Measurements from ENCODE around the gene DNAJC1. TPM values are rescaled to one million over a fixed set of nuclear protein-coding genes. Genes with fewer than 3 reads are reported as not detected.

Gene DNAJC1
- total and polyA plus RNA-seq, 10 of the 15 experiments (the other 5 are each of a cell fraction or from before 2014, with no cell fraction given), result 2.5 to 39.3 (median 20.4) TPM

DNA sequence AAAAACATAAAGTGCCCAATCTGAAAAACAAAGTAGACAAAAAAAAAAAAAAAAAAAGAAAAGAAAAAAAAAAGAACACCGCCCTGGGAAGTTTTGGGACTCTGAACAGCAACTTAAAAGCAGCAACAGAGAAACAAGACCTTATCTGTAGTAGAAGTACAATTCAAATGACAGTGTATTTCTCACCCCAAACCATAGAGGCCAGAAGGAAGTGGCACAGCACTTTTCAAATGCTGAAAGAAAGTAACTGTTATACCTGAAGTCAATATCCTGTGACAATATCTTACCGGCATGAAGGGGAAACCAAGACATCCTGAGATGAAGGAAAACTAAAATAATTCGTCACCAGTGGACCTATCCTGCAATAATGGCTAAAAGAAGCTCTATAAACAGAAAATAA is 112.1 kb downstream of the DNAJC1 start:
- no peak overlapping the region for H3K4me2 ChIP-seq (ENCODE audit: control insufficient read depth, insufficient read depth)
- ChIA-PET CTCF (no interaction called here), POLR2A (no interaction called here), RAD21 (ENCODE audit: unreplicated experiment) (no interaction called here), SMC1A (ENCODE audit: uncharacterized antibody, unreplicated experiment) (no interaction called here)
- H3K27ac ChIP-seq (ENCODE audit: control insufficient read depth, insufficient read depth), result no peak overlapping the region
- no peak overlapping the region for H3K4me3 ChIP-seq
- H3K36me3 ChIP-seq (ENCODE audit: control insufficient read depth in 2 of 2, insufficient read depth in 2 of 2, low read length in 1 of 2), result no peaks in the 10 kb centered on the region; a peak in 3 of 4 replicates
- H2AFZ ChIP-seq (ENCODE audit: control insufficient read depth, low read depth, low read length), result no peak overlapping the region
- FAIRE-seq, result no peak
- in situ Hi-C loops (cut with MboI) (no loop called here), intact Hi-C loops (cut with micrococcal nuclease; ENCODE audit: unreplicated experiment) (no loop called here)
- WGBS (ENCODE audit: insufficient coverage, insufficient replicate concordance, low lambda C conversion rate, missing lambda C conversion rate), result 97% methylated on average over 3 of the region's 3 CpGs
- no TSS peak for BruUV-seq (replicated peaks)
- H3K79me2 ChIP-seq (ENCODE audit: control insufficient read depth, insufficient read depth, low read length), result no peaks in the 10 kb centered on the region
- no peaks in the 10 kb centered on the region for H3K27me3 ChIP-seq (replicated peaks in 1 of 2; ENCODE audit: control insufficient read depth in 2 of 2, insufficient read depth in 2 of 2, low read length in 1 of 2)
- H4K20me1 ChIP-seq (ENCODE audit: control insufficient read depth, insufficient read depth), result no peaks in the 10 kb centered on the region
- ATAC-seq, result no peak
- H3K9ac ChIP-seq (ENCODE audit: control insufficient read depth, insufficient read depth, low read length), result no peak overlapping the region
- TF ChIP-seq ZNF217 (IDR thresholded peaks at IDR 0.05) (no peak), RB1 (IDR thresholded peaks at IDR 0.05; ENCODE audit: borderline replicate concordance) (no peak), POU2F2 (IDR thresholded peaks at IDR 0.05; ENCODE audit: borderline replicate concordance, low read depth, low read length) (no peak), GABPA (IDR thresholded peaks at IDR 0.05; ENCODE audit: low read depth) (no peak)
- TF ChIP-seq, protein P1, sequence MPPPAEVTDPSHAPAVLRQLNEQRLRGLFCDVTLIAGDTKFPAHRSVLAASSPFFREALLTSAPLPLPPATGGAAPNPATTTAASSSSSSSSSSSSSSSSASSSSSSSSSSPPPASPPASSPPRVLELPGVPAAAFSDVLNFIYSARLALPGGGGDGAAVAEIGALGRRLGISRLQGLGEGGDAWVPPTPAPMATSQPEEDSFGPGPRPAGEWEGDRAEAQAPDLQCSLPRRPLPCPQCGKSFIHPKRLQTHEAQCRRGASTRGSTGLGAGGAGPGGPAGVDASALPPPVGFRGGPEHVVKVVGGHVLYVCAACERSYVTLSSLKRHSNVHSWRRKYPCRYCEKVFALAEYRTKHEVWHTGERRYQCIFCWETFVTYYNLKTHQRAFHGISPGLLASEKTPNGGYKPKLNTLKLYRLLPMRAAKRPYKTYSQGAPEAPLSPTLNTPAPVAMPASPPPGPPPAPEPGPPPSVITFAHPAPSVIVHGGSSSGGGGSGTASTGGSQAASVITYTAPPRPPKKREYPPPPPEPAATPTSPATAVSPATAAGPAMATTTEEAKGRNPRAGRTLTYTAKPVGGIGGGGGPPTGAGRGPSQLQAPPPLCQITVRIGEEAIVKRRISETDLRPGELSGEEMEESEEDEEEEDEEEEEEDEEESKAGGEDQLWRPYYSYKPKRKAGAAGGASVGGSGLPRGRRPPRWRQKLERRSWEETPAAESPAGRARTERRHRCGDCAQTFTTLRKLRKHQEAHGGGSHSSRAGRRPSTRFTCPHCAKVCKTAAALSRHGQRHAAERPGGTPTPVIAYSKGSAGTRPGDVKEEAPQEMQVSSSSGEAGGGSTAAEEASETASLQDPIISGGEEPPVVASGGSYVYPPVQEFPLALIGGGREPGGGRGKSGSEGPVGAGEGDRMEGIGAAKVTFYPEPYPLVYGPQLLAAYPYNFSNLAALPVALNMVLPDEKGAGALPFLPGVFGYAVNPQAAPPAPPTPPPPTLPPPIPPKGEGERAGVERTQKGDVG (CRISPR knock-in tag; IDR thresholded peaks at IDR 0.05), result no peak
- TF ChIP-seq, protein P2, sequence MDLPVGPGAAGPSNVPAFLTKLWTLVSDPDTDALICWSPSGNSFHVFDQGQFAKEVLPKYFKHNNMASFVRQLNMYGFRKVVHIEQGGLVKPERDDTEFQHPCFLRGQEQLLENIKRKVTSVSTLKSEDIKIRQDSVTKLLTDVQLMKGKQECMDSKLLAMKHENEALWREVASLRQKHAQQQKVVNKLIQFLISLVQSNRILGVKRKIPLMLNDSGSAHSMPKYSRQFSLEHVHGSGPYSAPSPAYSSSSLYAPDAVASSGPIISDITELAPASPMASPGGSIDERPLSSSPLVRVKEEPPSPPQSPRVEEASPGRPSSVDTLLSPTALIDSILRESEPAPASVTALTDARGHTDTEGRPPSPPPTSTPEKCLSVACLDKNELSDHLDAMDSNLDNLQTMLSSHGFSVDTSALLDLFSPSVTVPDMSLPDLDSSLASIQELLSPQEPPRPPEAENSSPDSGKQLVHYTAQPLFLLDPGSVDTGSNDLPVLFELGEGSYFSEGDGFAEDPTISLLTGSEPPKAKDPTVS (IDR thresholded peaks at IDR 0.05; ENCODE audit: low read depth, low read length), result no peak
- peaks cover 47% of the 10 kb centered on the region for H3K4me1 ChIP-seq (ENCODE audit: control insufficient read depth, insufficient read depth, low read length)
- peaks cover 17% of the 10 kb centered on the region for H3K9me3 ChIP-seq (replicated peaks; ENCODE audit: control insufficient read depth, insufficient read depth, low read length)
- DNase-seq (ENCODE audit: low read depth, low spot score), result no peak

All from GM12878 (cell line).